AG09319 (cell line): Measurements from ENCODE around the gene ACP7.

Source experiments
- DNase-seq: peaks from one replicate; pipeline ENCODE4 v3.0.0-alpha.2; 2010; ENCODE audit warnings: low read depth; ENCODE audit errors: extremely low read depth
- CTCF ChIP-seq: IDR thresholded peaks from 2 replicates; pipeline ENCODE4 v1.5.1; 2011; ENCODE audit warnings: low read depth, mild to moderate bottlenecking, inconsistent platforms, low read length, moderate library complexity

ACP7 gene

GRCh38 chr19:39077323-39077722, 6.8 kb upstream of the ACP7 start:
- DNase-seq: no peak
- TF ChIP-seq CTCF: no peak

- TF ChIP-seq CTCF: no peak
- peak; percentile 82 for DNase-seq
These were observed 5.5 kb upstream of the ACP7 start for GRCh38 chr19:39078436-39079200.

GRCh38 chr19:39080431-39080830, 3.7 kb upstream of the ACP7 start:
- no peak for TF ChIP-seq CTCF
- DNase-seq: no peak

- DNase-seq: no peak
- TF ChIP-seq CTCF: no peak
These were observed 2.0 kb upstream of the ACP7 start for GRCh38 chr19:39082167-39082566.

GRCh38 chr19:39082745-39083598, 1.2 kb upstream of the ACP7 start:
- DNase-seq: no peak
- TF ChIP-seq CTCF: no peak

GRCh38 chr19:39083599-39083982, 577 bp upstream of the ACP7 start:
- DNase-seq: no peak

More at GRCh38 chr19:39083599-39083982, 577 bp upstream of the ACP7 start:
- no peak for TF ChIP-seq CTCF
